Measurements from ENCODE around the gene PSMC5.
A peak's percentile ranks its signal among the peaks of the same experiment; 100 is the strongest.

The PSMC5 gene

GRCh38 chr17:63830904-63831491 lies 3.8 kb downstream of the PSMC5 start:
- no peaks in the 10 kb centered on the region for H3K27me3 ChIP-seq
- peaks cover 77% of the 10 kb centered on the region for H3K36me3 ChIP-seq
- TF ChIP-seq CTCF (IDR thresholded peaks at IDR 0.05; ENCODE audit: low read depth, low read length), result no peak
- H3K9me3 ChIP-seq, result no peaks in the 10 kb centered on the region
- peaks cover 7% of the 10 kb centered on the region for H3K4me1 ChIP-seq
- no peak for DNase-seq
- no peak overlapping the region for H3K4me3 ChIP-seq (ENCODE audit: low read depth, low read length)

GRCh38 chr17:63831505-63831904 lies 4.3 kb downstream of the PSMC5 start:
- H3K36me3 ChIP-seq, result peaks cover 79% of the 10 kb centered on the region
- peaks cover 7% of the 10 kb centered on the region for H3K4me1 ChIP-seq
- H3K9me3 ChIP-seq, result no peaks in the 10 kb centered on the region
- DNase-seq, result no peak
- TF ChIP-seq CTCF (IDR thresholded peaks at IDR 0.05; ENCODE audit: low read depth, low read length), result no peak
- no peaks in the 10 kb centered on the region for H3K27me3 ChIP-seq
- no peak overlapping the region for H3K4me3 ChIP-seq (ENCODE audit: low read depth, low read length)

- no peak for DNase-seq
- no peak for TF ChIP-seq CTCF (IDR thresholded peaks at IDR 0.05; ENCODE audit: low read depth, low read length)
- Histone ChIP-seq H3K4me3 (ENCODE audit: low read depth, low read length) (no peak overlapping the region), H3K36me3 (peaks cover 84% of the 10 kb centered on the region), H3K27me3 (no peaks in the 10 kb centered on the region), H3K9me3 (no peaks in the 10 kb centered on the region), H3K4me1 (peaks cover 7% of the 10 kb centered on the region)
Observed at GRCh38 chr17:63832014-63832413, 4.8 kb downstream of the PSMC5 start.

- peak; percentile 16; the same call in 1 of the 2 replicates for TF ChIP-seq CTCF (IDR thresholded peaks at IDR 0.05; ENCODE audit: low read depth, low read length)
- H3K27me3 ChIP-seq, result no peaks in the 10 kb centered on the region
- peaks cover 89% of the 10 kb centered on the region for H3K36me3 ChIP-seq
- H3K4me1 ChIP-seq, result peaks cover 7% of the 10 kb centered on the region
- H3K9me3 ChIP-seq, result no peaks in the 10 kb centered on the region
- no peak overlapping the region for H3K4me3 ChIP-seq (ENCODE audit: low read depth, low read length)
- no peak for DNase-seq
Observed at GRCh38 chr17:63832455-63832854, 5.2 kb downstream of the PSMC5 start.

GRCh38 chr17:63833026-63833740 lies 6.0 kb downstream of the PSMC5 start:
- no peak for DNase-seq
- H3K36me3 ChIP-seq, result peaks cover 91% of the 10 kb centered on the region
- no peak for TF ChIP-seq CTCF (IDR thresholded peaks at IDR 0.05; ENCODE audit: low read depth, low read length)

GRCh38 chr17:63833741-63834373 lies 6.6 kb downstream of the PSMC5 start:
- Histone ChIP-seq H3K9me3 (no peaks in the 10 kb centered on the region), H3K4me3 (ENCODE audit: low read depth, low read length) (no peak overlapping the region), H3K36me3 (peaks cover 84% of the 10 kb centered on the region), H3K27me3 (no peaks in the 10 kb centered on the region), H3K4me1 (peaks cover 10% of the 10 kb centered on the region)
- no peak for DNase-seq
- no peak for TF ChIP-seq CTCF (IDR thresholded peaks at IDR 0.05; ENCODE audit: low read depth, low read length)

More at GRCh38 chr17:63833026-63833740, 6.0 kb downstream of the PSMC5 start:
- Histone ChIP-seq H3K4me3 (ENCODE audit: low read depth, low read length) (no peak overlapping the region), H3K4me1 (peaks cover 7% of the 10 kb centered on the region), H3K9me3 (no peaks in the 10 kb centered on the region), H3K27me3 (no peaks in the 10 kb centered on the region)

Measured in BE2C (cell line).